A549 (cell line): ENCODE results near the gene HP1BP3. TPM values are rescaled to one million over a fixed set of nuclear protein-coding genes. Genes with fewer than 3 reads are reported as not detected.

Source experiments
- ATAC-seq, 2 experiments: fragments of 200-7000 bp in 1 of 2; fragments of >200 bp in 1 of 2; cut with Nextera tagmentation in 1 of 2; cut with Tn5 transposase in 1 of 2; 3 replicates each; pipeline versions ENCODE4 v1.8.0 to v1.9.1; 2018 to 2020; ENCODE audit warnings: mild to moderate bottlenecking in 1 of 2, moderate library complexity in 1 of 2
- CTCF ChIA-PET: fragments of 300-600 bp; sonication (Branson Sonifier 250); formaldehyde crosslinking; extraction: SDS; loops from one replicate; lab custom pipeline; 2021; ENCODE audit warnings: antibody characterized with exemption, inconsistent platforms; lab: Yijun Ruan, JAX
- POLR2A ChIA-PET: fragments of 350-600 bp; formaldehyde crosslinking; extraction: SDS; loops from one replicate; lab custom pipeline; 2021; ENCODE audit warnings: antibody characterized with exemption, inconsistent platforms; lab: Yijun Ruan, JAX
- DNase-seq, 2 experiments: peaks; one replicate each; pipeline versions ENCODE4 v3.0.0 to v3.0.0-alpha.2; 2011 to 2016; ENCODE audit warnings: low read depth in 1 of 2, low spot score in 1 of 2
- FAIRE-seq: peaks from 2 replicates; lab custom pipeline; 2011; peaks lifted over from hg19 to GRCh38; lab: Jason Lieb, UNC
- H3K27ac ChIP-seq, 2 experiments: fragments of >200 bp; sonication (Bioruptor Twin); formaldehyde crosslinking; 3 replicates each; pipeline ENCODE4 v1.5.1; 2016 to 2017
- H3K4me1 ChIP-seq: fragments of >200 bp; sonication (Bioruptor Twin); formaldehyde crosslinking; 3 replicates; pipeline ENCODE4 v1.6.1; 2016
- H3K4me2 ChIP-seq: fragments of >200 bp; sonication (Bioruptor Twin); formaldehyde crosslinking; 3 replicates; pipeline ENCODE4 v1.6.1; 2016
- H3K4me3 ChIP-seq: fragments of >200 bp; sonication (Bioruptor Twin); formaldehyde crosslinking; 3 replicates; pipeline ENCODE4 v1.5.1; 2016
- H3K9me3 ChIP-seq: fragments of >200 bp; sonication (Bioruptor Twin); formaldehyde crosslinking; 3 replicates; pipeline ENCODE4 v1.6.1; 2016
- BHLHE40 ChIP-seq: IDR thresholded peaks from 2 replicates; pipeline ENCODE4 v1.6.1; 2012; ENCODE audit warnings: low read depth, low read length, inconsistent platforms
- CTCF ChIP-seq: fragments of >200 bp; sonication (Bioruptor Twin); formaldehyde crosslinking; IDR thresholded peaks from 3 replicates; pipeline ENCODE4 v1.5.1; 2016
- ELK1 ChIP-seq: fragments of 150-350 bp; IDR thresholded peaks from 2 replicates; pipeline ENCODE4 v1.6.1; 2014; ENCODE audit warnings: low read depth, mild to moderate bottlenecking, low read length
- EP300 ChIP-seq, 2 experiments: fragments of >200 bp; sonication (Bioruptor Twin); formaldehyde crosslinking; IDR thresholded peaks; 2 replicates in 1 of 2; 3 replicates in 1 of 2; pipeline ENCODE4 v1.6.1; 2016 to 2017
- ESRRA ChIP-seq: fragments of 150-350 bp; IDR thresholded peaks from 2 replicates; pipeline ENCODE4 v1.6.1; 2014; ENCODE audit warnings: mild to moderate bottlenecking, low read length, borderline replicate concordance
- FOSL2 ChIP-seq, 2 experiments: fragments of 450-650 bp in 1 of 2; fragments of >200 bp in 1 of 2; sonication (Bioruptor Twin) in 1 of 2; formaldehyde crosslinking; IDR thresholded peaks; 2 replicates each; pipeline versions ENCODE4 v1.5.0 to v1.6.1; 2016 to 2020; ENCODE audit warnings: mild to moderate bottlenecking in 1 of 2, moderate library complexity in 1 of 2
- FOXS1 ChIP-seq: fragments of 250-450 bp; sonication (Bioruptor Pico); IDR thresholded peaks from 2 replicates; pipeline ENCODE4 v1.5.0; 2020; ENCODE audit warnings: mild to moderate bottlenecking, moderate library complexity
- GATA3 ChIP-seq: IDR thresholded peaks from 2 replicates; pipeline ENCODE4 v1.6.1; 2012; ENCODE audit warnings: borderline replicate concordance
- HES2 ChIP-seq: fragments of >200 bp; sonication (Bioruptor Twin); formaldehyde crosslinking; IDR thresholded peaks from 2 replicates; pipeline ENCODE4 v1.6.1; 2016
- JUN ChIP-seq, 2 experiments: fragments of >200 bp; sonication (Bioruptor Twin); formaldehyde crosslinking; IDR thresholded peaks; 2 replicates in 1 of 2; 3 replicates in 1 of 2; pipeline ENCODE4 v1.6.1; 2016 to 2017
- JUNB ChIP-seq: fragments of >200 bp; sonication (Bioruptor Twin); formaldehyde crosslinking; IDR thresholded peaks from 2 replicates; pipeline ENCODE4 v1.6.1; 2016
- MAZ ChIP-seq: fragments of 150-350 bp; IDR thresholded peaks from 2 replicates; pipeline ENCODE4 v1.6.1; 2014; ENCODE audit warnings: antibody characterized with exemption, low read depth, low read length, borderline replicate concordance
- NFE2L2 ChIP-seq: fragments of 150-350 bp; conservative IDR thresholded peaks from 2 replicates; pipeline ENCODE4 v1.6.1; 2014; ENCODE audit warnings: low read length
- NPAS2 ChIP-seq: fragments of 250-450 bp; sonication (Bioruptor Pico); IDR thresholded peaks from 2 replicates; pipeline ENCODE4 v1.8.0; 2022; ENCODE audit warnings: mild to moderate bottlenecking, moderate library complexity, borderline replicate concordance
- RARB ChIP-seq: fragments of 250-450 bp; sonication (Bioruptor Pico); IDR thresholded peaks from 2 replicates; pipeline ENCODE4 v1.8.0; 2021; ENCODE audit warnings: mild to moderate bottlenecking, moderate library complexity
- RFX5 ChIP-seq: fragments of 450-650 bp; IDR thresholded peaks from 2 replicates; pipeline ENCODE4 v1.7.1; 2014; ENCODE audit warnings: antibody characterized with exemption, mild to moderate bottlenecking, moderate library complexity
- SREBF2 ChIP-seq: fragments of 450-650 bp; IDR thresholded peaks from 2 replicates; pipeline ENCODE4 v1.6.1; 2014; ENCODE audit warnings: mild to moderate bottlenecking, moderate library complexity
- TFCP2L1 ChIP-seq: fragments of 250-450 bp; sonication (Bioruptor Pico); IDR thresholded peaks from 2 replicates; pipeline ENCODE4 v1.5.0; 2021; ENCODE audit warnings: mild to moderate bottlenecking
- USF2 ChIP-seq: fragments of 450-650 bp; IDR thresholded peaks from 2 replicates; pipeline ENCODE4 v1.6.1; 2014; ENCODE audit warnings: antibody characterized with exemption
- ZFP36 ChIP-seq: fragments of 450-650 bp; IDR thresholded peaks from 2 replicates; pipeline ENCODE4 v1.6.1; 2014; ENCODE audit warnings: borderline replicate concordance; ENCODE audit not compliant: partially characterized antibody
- WGBS: methylation state at CpG from one replicate; pipeline ENCODE4 v1.1.6; 2017; ENCODE audit errors: missing lambda C conversion rate; 5-methylcytosine and 5-hydroxymethylcytosine counted together
- polyA plus RNA-seq, 4 experiments: library from polyadenylated mRNA; depleted of rRNA in 3 of 4; stranded (reverse); fragments of >200 nt; fragmentation: RNase III in 1 of 4; extraction: RNeasy Plus Mini Kit Qiagen cat#74134 plus additional on column Dnase treatment in 1 of 4; gene quantifications; 2 replicates in 3 of 4; 3 replicates in 1 of 4; pipeline ENCODE4 v1.2.3, GENCODE V29; 2011 to 2017

The HP1BP3 gene
- polyA plus RNA-seq, 2 of the 4 experiments (the other 2 are of a cell fraction), result 159 to 214 TPM

- peak; percentile 81 for TF ChIP-seq CTCF
- TF ChIP-seq EP300 (IDR thresholded peaks at IDR 0.05), result no peak
- TF ChIP-seq ELK1, result no peak
- no peak for TF ChIP-seq ZFP36
- TF ChIP-seq FOSL2 (IDR thresholded peaks at IDR 0.05), result no peak
- no peak for TF ChIP-seq FOSL2 (CRISPR knock-in tag; IDR thresholded peaks at IDR 0.05)
These were observed 90.4 kb downstream of the HP1BP3 start (continued) for GRCh38 chr1:20696397-20697333.

- no peak for TF ChIP-seq JUNB
- Histone ChIP-seq H3K4me1 (peaks cover 28% of the 10 kb centered on the region), H3K27ac (peak overlapping the region; percentile 97; a peak in 3 of 6 replicates), H3K4me3 (no peak overlapping the region), H3K4me2 (no peak overlapping the region; the same call in 2 of the 3 replicates), H3K9me3 (no peaks in the 10 kb centered on the region)
- 84% methylated on average over 10 of the region's 10 CpGs for WGBS
- ATAC-seq, result no peak
- no peak for DNase-seq
- CTCF ChIA-PET, result interaction anchor here (0.7 to 5.0 kb wide), 10 partner anchors 9 to 542 kb away, joined by 3 to 55 read pairs (median 7); partner anchors contain the start of gene HP1BP3
- POLR2A ChIA-PET, result no interaction called here
- FAIRE-seq, result no peak
These were observed 91.6 kb downstream of the HP1BP3 start for GRCh38 chr1:20695515-20695914.

- 93% methylated on average over 2 of the region's 2 CpGs for WGBS
- no peak for TF ChIP-seq JUN (IDR thresholded peaks at IDR 0.05)
- no peak for TF ChIP-seq TFCP2L1 (CRISPR knock-in tag)
- no peak for TF ChIP-seq NFE2L2
- no peak for TF ChIP-seq FOXS1 (CRISPR knock-in tag)
- TF ChIP-seq GATA3, result no peak
- TF ChIP-seq MAZ, result no peak
- TF ChIP-seq USF2, result no peak
- no peak for TF ChIP-seq NPAS2 (CRISPR knock-in tag)
- no peak for TF ChIP-seq RARB (CRISPR knock-in tag)
- TF ChIP-seq RFX5, result no peak
- TF ChIP-seq ZFP36, result no peak
- no peak for TF ChIP-seq SREBF2
- no peak for TF ChIP-seq HES2
- no peak for TF ChIP-seq BHLHE40
- TF ChIP-seq ESRRA, result no peak
- FAIRE-seq (no peak), ATAC-seq (no peak), DNase-seq (no peak)
- H3K9me3 ChIP-seq, result no peaks in the 10 kb centered on the region
- no peak overlapping the region; a peak in 1 of 6 replicates for H3K27ac ChIP-seq
- no peak overlapping the region for H3K4me2 ChIP-seq
- H3K4me3 ChIP-seq, result no peak overlapping the region
- ChIA-PET CTCF (interaction anchor here (3.3 kb wide), 1 partner anchor 502 kb away, joined by 15 read pairs; no protein-coding TSS in a partner anchor), POLR2A (no interaction called here)
- H3K4me1 ChIP-seq, result peaks cover 21% of the 10 kb centered on the region
These were observed 93.5 kb downstream of the HP1BP3 start for GRCh38 chr1:20693623-20694022.

Other genes with a start within 250 kb of the HP1BP3 start
- 0.53 and 0.76 TPM in 2 replicates for gene FAM43B, start 234.7 kb downstream of the HP1BP3 start, polyA plus RNA-seq (2011; rRNA removed)
- 4.1 to 7.1 TPM (median 6.9 TPM) in 3 replicates for gene FAM43B, start 234.7 kb downstream of the HP1BP3 start, polyA plus RNA-seq (2017; fragmentation: RNase III; extraction: RNeasy Plus Mini Kit Qiagen cat#74134 plus additional on column Dnase treatment)
- gene CDA, start 198.2 kb downstream of the HP1BP3 start, polyA plus RNA-seq (2011; rRNA removed), result 11.2 and 12.2 TPM in 2 replicates
- 35.6 to 48.7 TPM (median 44.6 TPM) in 3 replicates for gene CDA, start 198.2 kb downstream of the HP1BP3 start, polyA plus RNA-seq (2017; fragmentation: RNase III; extraction: RNeasy Plus Mini Kit Qiagen cat#74134 plus additional on column Dnase treatment)
- 18.9 and 19.9 TPM in 2 replicates for gene PINK1, start 153.8 kb downstream of the HP1BP3 start, polyA plus RNA-seq (2011; rRNA removed)
- 41.5 to 53.3 TPM (median 51.4 TPM) in 3 replicates for gene PINK1, start 153.8 kb downstream of the HP1BP3 start, polyA plus RNA-seq (2017; fragmentation: RNase III; extraction: RNeasy Plus Mini Kit Qiagen cat#74134 plus additional on column Dnase treatment)
- 231 and 258 TPM in 2 replicates for gene DDOST, start 125.9 kb downstream of the HP1BP3 start, polyA plus RNA-seq (2011; rRNA removed)
- gene DDOST, start 125.9 kb downstream of the HP1BP3 start, polyA plus RNA-seq (2017; fragmentation: RNase III; extraction: RNeasy Plus Mini Kit Qiagen cat#74134 plus additional on column Dnase treatment), result 154 to 158 TPM (median 156 TPM) in 3 replicates
- 0.78 and 1.0 TPM in 2 replicates for gene KIF17, start 69.3 kb downstream of the HP1BP3 start, polyA plus RNA-seq (2011; rRNA removed)
- gene KIF17, start 69.3 kb downstream of the HP1BP3 start, polyA plus RNA-seq (2017; fragmentation: RNase III; extraction: RNeasy Plus Mini Kit Qiagen cat#74134 plus additional on column Dnase treatment), result 0.75 to 1.1 TPM (median 1.0 TPM) in 3 replicates
- gene SH2D5, start 54.6 kb downstream of the HP1BP3 start, polyA plus RNA-seq (2011; rRNA removed), result 3.1 and 3.2 TPM in 2 replicates
- gene SH2D5, start 54.6 kb downstream of the HP1BP3 start, polyA plus RNA-seq (2017; fragmentation: RNase III; extraction: RNeasy Plus Mini Kit Qiagen cat#74134 plus additional on column Dnase treatment), result 7.2 to 10.3 TPM (median 7.4 TPM) in 3 replicates